Jurkat, Clone E6-1 (cell line): ENCODE results near the gene ATXN1.
A peak's percentile ranks its signal among the peaks of the same experiment; 100 is the strongest.
"Not testable (repeated sequence)": the region's sequence is repeated elsewhere in the genome, so short reads cannot be mapped to it uniquely, and the experiment has no call there.

Source experiments
- DNase-seq: peaks from one replicate; pipeline ENCODE4 v3.0.0-alpha.2; 2011; ENCODE audit warnings: low read depth, low spot score
- H3K4me3 ChIP-seq: 2 replicates; pipeline ENCODE4 v1.5.1; 2011; ENCODE audit warnings: mild to moderate bottlenecking, low read length, control low read depth, moderate library complexity

The ATXN1 gene

DNA sequence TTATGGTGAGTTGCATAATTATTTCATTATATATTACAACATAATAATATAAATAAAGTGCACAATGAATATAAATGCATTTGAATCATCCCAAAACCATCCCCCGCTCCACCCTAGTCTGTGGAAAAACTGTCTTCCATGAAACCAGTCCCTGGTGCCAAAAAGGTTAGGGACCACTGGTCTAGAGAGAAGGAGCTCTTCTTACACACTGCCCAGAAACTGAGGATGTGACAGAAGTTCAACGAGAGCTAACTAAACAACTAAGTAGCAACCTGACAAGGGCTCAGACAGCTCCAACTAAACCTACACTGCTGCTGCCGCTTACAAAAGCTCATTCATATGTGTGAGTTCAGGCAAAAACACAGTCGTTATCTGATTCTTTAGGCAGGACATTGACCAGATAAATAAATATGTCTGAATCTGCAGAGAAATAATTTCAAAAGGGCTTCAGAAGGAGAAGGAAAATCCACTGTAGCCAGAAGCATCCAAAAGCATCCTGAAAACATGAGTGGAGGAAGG lies 125.9 kb downstream of the ATXN1 start:
- no peak overlapping the region for H3K4me3 ChIP-seq
- DNase-seq, result no peak

DNA sequence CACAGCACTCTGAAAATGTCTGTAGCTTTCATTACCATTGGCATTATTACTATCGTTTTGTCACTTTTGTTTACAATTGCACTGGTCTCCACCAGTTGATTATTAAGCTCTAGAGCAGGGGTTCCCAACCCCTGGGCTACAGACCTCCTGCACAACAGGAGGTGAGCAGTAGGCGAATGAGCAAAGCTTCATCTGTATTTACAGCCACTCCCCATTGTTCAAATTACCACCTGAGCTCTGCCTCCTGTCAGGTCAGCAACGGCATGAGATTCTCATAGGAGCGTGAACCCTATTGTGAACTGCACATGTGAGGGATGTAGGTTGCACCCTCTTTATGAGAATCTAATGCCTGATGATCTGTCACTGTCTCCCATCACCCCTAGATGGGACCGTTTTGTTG lies 126.4 kb downstream of the ATXN1 start:
- H3K4me3 ChIP-seq, result no peak overlapping the region
- no peak for DNase-seq

DNA sequence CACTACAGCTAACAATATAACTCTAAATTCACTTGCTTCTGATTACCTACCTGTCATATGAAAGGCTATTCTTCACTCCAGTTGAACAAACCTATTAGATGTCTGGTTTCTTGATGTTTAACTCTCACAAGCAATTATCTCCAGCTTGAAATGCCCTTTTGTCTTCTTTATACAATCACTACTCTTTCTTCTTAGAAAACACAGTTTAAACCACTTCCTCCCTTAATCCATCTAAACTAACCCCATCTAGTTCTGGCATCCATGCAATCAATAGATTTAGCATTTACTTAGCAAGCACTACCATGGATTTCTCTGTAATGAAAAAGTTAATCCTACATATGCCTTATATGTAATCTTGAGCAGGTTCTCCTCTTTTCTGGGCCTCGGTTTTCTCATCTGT lies 127.3 kb downstream of the ATXN1 start:
- peak; percentile 44 for DNase-seq
- no peak overlapping the region for H3K4me3 ChIP-seq

- DNase-seq, result no peak
- no peak overlapping the region for H3K4me3 ChIP-seq
Measured at GRCh38 chr6:16633465-16633864, 127.8 kb downstream of the ATXN1 start.

DNA sequence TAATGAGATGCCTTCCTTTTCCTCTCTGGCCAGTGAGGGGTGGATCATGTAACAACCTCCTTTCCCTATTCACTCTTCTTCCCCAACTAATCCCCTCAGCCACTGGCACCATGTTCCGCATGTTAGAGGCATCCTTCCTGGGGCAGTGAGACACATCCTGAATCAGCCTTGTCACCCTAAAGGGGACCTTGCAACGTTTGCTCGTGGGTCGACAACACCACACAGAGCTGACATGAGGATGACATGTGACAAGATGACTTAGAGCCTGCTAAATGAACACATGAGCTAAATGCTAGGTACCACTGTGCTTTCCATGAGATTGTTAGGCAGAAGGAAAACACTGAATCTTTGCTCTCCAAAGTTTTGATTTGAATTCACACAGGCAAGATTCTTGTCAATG lies 129.2 kb downstream of the ATXN1 start:
- DNase-seq, result no peak
- no peak overlapping the region for H3K4me3 ChIP-seq

- no peak overlapping the region for H3K4me3 ChIP-seq
- no peak for DNase-seq
Measured at GRCh38 chr6:16630026-16630643, 131.1 kb downstream of the ATXN1 start.

DNA sequence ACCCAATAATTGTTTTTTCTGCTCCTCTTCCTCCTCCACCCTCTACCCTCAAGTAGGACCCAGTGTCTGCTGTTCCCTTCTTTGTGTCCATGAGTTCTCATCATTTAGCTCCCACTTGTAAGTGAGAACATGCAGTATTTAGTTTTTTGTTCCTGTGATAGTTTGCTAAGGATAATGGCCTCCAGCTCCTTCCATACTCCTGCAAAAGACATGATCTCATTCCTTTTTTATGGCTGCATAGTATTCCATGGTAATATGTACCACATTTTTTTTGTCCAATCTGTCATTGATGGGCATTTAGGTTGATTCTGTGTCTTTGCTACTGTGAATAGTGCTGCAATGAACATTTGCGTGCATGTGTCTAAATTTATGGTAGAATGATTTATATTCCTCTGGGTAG lies 132.7 kb downstream of the ATXN1 start:
- not testable (repeated sequence) for DNase-seq, H3K4me3 ChIP-seq

GRCh38 chr6:16626650-16627049 lies 134.6 kb downstream of the ATXN1 start:
- H3K4me3 ChIP-seq, result no peak overlapping the region
- DNase-seq, result no peak

DNA sequence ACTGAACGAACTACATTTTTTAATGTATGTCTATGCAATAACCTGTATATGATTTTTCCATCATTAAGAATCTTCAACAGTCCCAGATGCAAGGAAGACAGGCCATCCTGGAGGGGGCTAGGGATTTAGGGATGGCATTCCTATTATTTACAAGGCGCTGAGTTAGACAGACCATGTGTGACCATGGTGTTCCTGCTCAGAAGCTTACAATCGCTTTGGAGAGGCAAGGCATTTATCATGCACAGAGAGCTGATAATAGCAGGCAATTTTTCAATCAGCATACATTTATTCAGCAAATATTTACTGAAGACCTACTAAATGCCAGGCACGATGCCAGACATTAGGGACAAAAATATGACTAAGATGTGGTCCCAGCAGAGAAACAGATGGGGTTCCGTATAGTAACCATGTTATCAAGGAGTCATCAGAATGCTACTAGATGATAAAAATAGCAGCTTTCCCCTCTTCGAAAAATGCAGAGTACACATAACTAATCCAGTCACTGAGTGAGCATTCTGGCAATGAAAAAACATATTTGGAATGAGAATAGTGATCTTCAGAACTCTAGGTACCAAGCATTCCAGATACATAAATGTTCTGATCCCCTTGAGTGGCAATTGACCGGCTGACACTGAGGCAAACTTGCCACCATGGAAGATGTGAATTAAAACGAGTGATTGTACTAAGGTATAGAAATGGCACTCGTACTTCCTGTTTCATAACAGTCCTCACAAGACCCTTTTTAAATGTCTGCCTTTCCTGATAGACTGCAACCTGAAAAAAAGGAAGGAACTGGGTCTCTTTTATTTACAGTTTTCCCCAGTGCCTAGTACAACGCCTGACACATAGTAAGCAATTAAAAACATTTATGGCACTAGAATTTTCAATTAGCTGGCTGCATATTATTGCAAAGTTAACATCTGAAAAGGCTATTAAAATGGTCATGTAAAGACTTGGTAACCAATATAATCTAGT lies 135.7 kb downstream of the ATXN1 start:
- no peak for DNase-seq
- H3K4me3 ChIP-seq, result no peak overlapping the region

GRCh38 chr6:16624636-16625290 lies 136.5 kb downstream of the ATXN1 start:
- no peak for DNase-seq
- H3K4me3 ChIP-seq, result no peak overlapping the region

DNA sequence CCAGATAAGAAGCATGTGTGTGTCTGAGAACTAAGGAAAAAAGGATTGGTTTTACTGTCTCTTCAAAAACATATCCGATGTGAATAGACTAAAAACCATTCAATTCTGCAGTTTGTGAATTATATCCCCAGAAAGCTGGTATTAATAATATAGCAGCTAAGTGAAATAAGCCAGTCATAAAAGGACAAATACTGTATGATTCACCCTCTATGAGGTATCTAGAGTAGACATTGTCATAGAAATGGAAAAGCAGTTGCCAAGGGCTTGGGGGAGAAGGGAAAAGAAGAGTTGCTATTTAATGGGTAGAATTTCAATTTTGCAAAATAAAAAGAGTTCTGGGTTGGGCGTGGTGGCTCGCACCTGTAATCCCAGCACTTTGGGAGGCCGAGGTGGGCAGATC lies 137.5 kb downstream of the ATXN1 start:
- DNase-seq, result no peak

GRCh38 chr6:16623029-16623653 lies 138.1 kb downstream of the ATXN1 start:
- H3K4me3 ChIP-seq, result no peak overlapping the region
- no peak for DNase-seq

More for the DNA sequence above, 137.5 kb downstream of the ATXN1 start:
- H3K4me3 ChIP-seq, result no peak overlapping the region

DNA sequence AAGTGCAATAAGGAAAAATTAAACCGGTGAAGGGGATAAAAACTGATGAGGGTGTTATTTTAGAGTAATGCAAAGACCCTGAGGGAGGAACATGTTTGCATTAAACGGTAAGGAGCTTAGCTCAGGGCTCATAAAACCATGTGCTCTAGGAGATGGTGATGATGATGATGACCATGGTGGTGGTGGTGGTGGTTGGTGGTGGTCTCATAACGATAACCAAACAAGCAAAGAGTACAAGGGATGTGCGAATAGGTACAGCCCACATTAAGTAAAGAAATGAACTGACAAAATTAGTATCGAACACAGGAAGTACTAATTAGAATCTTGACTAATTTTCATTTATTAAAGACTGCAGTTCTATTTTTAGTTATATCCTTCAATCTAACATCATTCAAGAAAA lies 139.1 kb downstream of the ATXN1 start:
- no peak overlapping the region for H3K4me3 ChIP-seq
- no peak for DNase-seq

- DNase-seq, result no peak
- no peak overlapping the region for H3K4me3 ChIP-seq
Measured at GRCh38 chr6:16621002-16621401, 140.3 kb downstream of the ATXN1 start.

DNA sequence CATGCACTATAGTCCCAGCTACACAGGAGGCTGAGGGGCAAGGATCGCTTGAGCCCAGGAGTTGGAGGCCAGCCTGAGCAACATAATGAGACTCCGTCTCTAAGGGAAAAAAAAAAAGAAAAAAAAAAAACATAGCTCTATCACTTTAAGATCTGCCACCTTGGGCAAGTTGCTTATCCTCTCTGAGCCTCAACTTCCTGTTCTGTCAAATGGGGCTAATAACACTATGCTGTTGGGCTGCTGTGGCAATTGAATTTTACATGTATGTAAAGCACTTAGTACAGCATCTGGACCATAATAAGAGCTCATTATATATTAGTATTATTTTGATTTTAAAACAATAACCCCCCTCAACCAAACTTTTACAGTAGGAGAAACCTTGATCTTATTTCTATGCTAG lies 141.5 kb downstream of the ATXN1 start:
- peak; percentile 18 for DNase-seq
- H3K4me3 ChIP-seq, result no peak overlapping the region

DNA sequence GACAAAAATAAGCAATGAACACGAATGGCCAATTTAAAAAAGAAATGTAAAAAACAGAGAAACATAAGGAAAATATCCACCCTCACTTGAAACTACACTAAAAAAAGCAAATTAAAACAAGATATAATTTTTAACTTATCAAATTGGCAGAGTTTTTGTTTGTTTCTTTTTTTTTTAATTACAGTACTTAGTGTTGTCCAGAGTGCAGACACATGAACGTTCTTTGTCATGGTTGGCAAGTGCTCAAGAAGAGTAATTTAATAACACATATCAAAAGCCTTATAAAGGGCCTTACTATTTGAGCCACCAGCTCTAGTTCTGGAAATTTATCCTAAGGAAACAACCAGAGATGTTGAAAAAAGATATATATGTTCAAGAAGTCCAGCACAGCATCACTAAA lies 142.3 kb downstream of the ATXN1 start:
- DNase-seq, result no peak
- no peak overlapping the region for H3K4me3 ChIP-seq

- not testable (repeated sequence) for DNase-seq
Measured at GRCh38 chr6:16615215-16615614, 146.0 kb downstream of the ATXN1 start.

DNA sequence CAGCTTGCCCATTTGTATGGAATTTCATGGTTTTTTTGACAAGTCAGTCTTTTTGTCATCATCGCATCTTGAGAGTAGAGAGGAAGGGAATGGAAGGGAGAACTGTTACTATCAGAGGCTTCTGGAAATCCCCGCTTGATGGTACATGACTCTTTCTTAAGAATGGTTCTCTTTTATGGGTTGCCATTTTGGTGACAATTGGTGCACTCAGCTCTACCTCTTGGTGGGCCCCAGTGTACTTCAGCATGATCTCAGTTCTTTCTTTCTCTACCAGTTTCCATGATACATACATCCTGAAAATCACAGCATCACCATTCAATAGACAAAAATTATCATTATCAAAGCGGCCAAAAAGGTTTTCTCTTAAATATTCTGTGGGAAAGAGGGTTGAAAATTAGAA lies 147.1 kb downstream of the ATXN1 start:
- H3K4me3 ChIP-seq, DNase-seq: not testable (repeated sequence)

More at GRCh38 chr6:16615215-16615614, 146.0 kb downstream of the ATXN1 start:
- H3K4me3 ChIP-seq, result not testable (repeated sequence)

DNA sequence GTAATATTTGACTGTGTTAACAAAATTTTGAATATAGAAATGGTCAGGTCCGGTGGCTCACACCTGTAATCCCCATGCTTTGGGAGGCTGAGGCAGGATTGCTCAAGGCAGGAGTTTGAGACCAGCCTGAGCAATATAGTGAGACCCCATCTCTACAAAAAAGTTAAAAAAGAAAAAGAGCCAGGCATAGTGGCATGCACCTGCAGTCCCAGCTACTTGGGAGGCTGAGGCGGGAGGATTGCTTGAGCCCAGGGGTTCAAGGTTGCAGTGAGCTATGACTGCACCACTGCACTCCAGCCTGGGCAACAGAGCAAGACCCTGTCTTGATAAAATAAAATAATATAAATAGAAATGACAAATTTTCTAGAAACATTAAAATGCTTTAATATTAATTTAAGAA lies 147.8 kb downstream of the ATXN1 start:
- H3K4me3 ChIP-seq, DNase-seq: not testable (repeated sequence)
